ENCODE data around the gene DRAP1. TPM values are rescaled to one million over a fixed set of nuclear protein-coding genes. Genes with fewer than 3 reads are reported as not detected.

Gene DRAP1
- total and polyA plus RNA-seq, 8 donors: 61.0 to 112 (median 86.3) TPM

DNA sequence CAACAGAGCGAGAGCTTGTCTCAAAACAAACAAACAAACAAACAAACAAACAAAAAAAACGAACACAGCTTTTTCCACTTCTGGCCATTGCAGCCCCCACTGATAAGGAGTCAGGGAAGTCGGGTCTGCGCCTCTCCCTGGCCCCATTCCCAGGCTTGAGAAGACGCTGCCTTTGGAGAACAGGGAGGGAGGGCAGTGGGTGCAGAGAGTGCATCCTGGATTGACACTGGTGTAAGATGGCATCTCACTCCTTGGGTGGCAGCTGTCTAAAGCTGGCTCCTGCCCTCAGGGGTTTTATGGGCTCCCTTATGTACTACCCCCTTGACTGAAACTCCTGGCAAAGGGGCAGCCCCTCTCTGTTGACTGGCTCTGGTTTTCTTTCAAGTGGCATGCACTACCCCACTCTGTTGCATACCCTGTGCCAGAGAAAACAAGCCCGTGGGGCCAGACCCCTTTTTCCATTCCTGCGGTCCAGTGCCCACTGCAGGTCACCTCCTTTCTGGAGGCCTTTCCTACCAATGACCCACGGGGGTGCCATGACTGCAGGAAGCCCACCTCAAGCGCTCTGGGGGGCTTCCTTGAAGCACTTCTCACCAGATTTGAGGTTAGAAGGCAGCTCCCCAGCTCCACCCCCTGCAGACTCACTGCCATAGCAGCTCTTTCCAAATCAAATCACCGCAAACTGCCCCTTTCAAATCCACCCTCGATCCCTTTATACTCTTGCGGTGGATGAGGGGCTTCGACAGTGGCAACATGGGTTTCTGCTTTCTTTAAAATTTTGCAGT is 12.7 kb downstream of the DRAP1 start:
- no peaks in the 10 kb centered on the region for H3K9me3 ChIP-seq
- DNase-seq (no peak), ATAC-seq (no peak)
- H3K4me1 ChIP-seq: peaks cover 0 to 16% of the 10 kb centered on the region in 2 donors
- no peaks in the 10 kb centered on the region for H3K36me3 ChIP-seq
- intact Hi-C loops (cut with DNase I): no loop called here
- no peak overlapping the region for H3K4me3 ChIP-seq
- no peak overlapping the region for H3K27ac ChIP-seq
- H3K27me3 ChIP-seq: peaks cover 0 to 12% of the 10 kb centered on the region in 2 donors
- TF ChIP-seq, protein P1, sequence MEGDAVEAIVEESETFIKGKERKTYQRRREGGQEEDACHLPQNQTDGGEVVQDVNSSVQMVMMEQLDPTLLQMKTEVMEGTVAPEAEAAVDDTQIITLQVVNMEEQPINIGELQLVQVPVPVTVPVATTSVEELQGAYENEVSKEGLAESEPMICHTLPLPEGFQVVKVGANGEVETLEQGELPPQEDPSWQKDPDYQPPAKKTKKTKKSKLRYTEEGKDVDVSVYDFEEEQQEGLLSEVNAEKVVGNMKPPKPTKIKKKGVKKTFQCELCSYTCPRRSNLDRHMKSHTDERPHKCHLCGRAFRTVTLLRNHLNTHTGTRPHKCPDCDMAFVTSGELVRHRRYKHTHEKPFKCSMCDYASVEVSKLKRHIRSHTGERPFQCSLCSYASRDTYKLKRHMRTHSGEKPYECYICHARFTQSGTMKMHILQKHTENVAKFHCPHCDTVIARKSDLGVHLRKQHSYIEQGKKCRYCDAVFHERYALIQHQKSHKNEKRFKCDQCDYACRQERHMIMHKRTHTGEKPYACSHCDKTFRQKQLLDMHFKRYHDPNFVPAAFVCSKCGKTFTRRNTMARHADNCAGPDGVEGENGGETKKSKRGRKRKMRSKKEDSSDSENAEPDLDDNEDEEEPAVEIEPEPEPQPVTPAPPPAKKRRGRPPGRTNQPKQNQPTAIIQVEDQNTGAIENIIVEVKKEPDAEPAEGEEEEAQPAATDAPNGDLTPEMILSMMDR (IDR thresholded peaks at IDR 0.05): no peak

- Histone ChIP-seq H3K4me3 (no peak overlapping the region), H3K27ac (no peak overlapping the region), H3K4me1 (peaks cover 0 to 12% of the 10 kb centered on the region in 2 donors), H3K9me3 (no peaks in the 10 kb centered on the region), H3K36me3 (no peaks in the 10 kb centered on the region), H3K27me3 (peaks cover 0 to 12% of the 10 kb centered on the region in 2 donors)
- ATAC-seq (no peak), DNase-seq (no peak)
- TF ChIP-seq, protein P1 (IDR thresholded peaks at IDR 0.05): no peak
- intact Hi-C loops (cut with DNase I): no loop called here
Measured at GRCh38 chr11:65932558-65932919, 13.3 kb downstream of the DRAP1 start.

GRCh38 chr11:65934014-65934413 is 14.8 kb downstream of the DRAP1 start:
- DNase-seq (peak in 2 of 4 donors; percentile 77 to 88), ATAC-seq (no peak)
- H3K27ac ChIP-seq: no peak overlapping the region
- H3K36me3 ChIP-seq: no peaks in the 10 kb centered on the region
- H3K9me3 ChIP-seq: no peaks in the 10 kb centered on the region
- no peaks in the 10 kb centered on the region for H3K4me1 ChIP-seq
- no peak overlapping the region for H3K4me3 ChIP-seq
- H3K27me3 ChIP-seq: peaks cover 0 to 12% of the 10 kb centered on the region in 2 donors
- intact Hi-C loops (cut with DNase I): no loop called here
- TF ChIP-seq, protein P1 (IDR thresholded peaks at IDR 0.05): no peak

DNA sequence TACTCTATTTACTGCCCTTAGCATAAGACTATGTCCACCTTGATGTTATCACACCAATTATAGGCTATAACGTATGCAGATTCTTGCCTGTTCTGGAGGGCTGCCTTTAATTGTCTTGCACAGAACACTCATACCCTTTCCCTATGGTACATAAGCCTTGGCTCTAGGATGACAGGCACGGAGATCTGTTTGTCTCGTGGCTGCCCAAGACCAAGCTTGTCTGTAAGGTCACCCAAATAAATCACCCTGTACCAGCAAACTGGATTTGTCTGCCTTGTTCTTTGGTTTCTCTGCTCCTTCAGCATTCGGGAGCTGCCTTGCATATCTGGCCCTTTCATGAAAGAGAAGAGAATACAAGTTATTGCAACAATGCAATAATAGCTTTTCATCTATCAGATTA is 18.5 kb downstream of the DRAP1 start:
- ATAC-seq: no peak
- no peak overlapping the region for H3K4me3 ChIP-seq

DNA sequence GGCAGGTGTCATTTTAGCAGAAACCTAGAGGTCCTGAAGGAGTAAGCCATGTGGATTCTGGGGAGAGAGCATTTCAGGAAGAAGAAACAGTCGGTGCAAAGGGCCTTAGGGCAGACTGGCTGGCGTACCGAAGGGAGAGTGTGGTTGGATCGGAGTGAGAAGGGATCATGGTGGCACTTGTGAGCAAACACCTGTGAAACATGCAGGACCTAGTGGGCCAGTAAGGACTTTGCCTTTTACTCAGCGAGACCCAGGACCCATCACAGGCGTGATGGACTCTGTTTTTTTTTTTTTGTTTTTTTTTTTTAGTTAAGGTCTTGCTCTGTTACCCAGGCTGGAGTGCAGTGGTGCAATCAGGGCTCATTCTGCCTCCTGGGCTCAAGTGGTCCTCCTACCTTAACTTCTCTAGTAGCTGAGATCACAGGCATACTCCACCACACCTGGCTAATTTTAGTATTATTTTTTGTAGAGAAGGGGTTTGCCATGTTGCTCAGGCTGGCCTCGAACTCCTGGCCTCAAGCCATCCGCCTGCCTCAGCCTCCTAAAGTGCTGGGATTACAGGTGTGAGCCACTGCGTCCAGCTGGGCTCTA is 22.6 kb downstream of the DRAP1 start:
- TF ChIP-seq, protein P1 (IDR thresholded peaks at IDR 0.05): no peak
- Histone ChIP-seq H3K27ac (peak overlapping the region in 1 of 2 donors; percentile 88), H3K9me3 (no peaks in the 10 kb centered on the region), H3K4me1 (peaks cover 0 to 19% of the 10 kb centered on the region in 2 donors), H3K4me3 (no peak overlapping the region), H3K36me3 (no peaks in the 10 kb centered on the region), H3K27me3 (no peaks in the 10 kb centered on the region)
- DNase-seq (peak in 1 of 4 donors; percentile 14), ATAC-seq (peak; percentile 23)
- intact Hi-C loops (cut with DNase I): no loop called here

More for the DNA sequence above, 18.5 kb downstream of the DRAP1 start:
- intact Hi-C loops (cut with DNase I): no loop called here
- TF ChIP-seq, protein P1 (IDR thresholded peaks at IDR 0.05): no peak
- Histone ChIP-seq H3K4me1 (peaks cover 0 to 19% of the 10 kb centered on the region in 2 donors), H3K27me3 (peaks cover 0 to 10% of the 10 kb centered on the region in 2 donors), H3K27ac (no peak overlapping the region), H3K36me3 (no peaks in the 10 kb centered on the region), H3K9me3 (no peaks in the 10 kb centered on the region)
- no peak for DNase-seq
